NCI-H2081 (cell line): ENCODE results near the gene DIAPH3.

Experiments
- DNase-seq, 2 experiments: peaks; one replicate each; lab custom pipeline; 2025; lab: John Stamatoyannopoulos, UW

DIAPH3 gene

GRCh38 chr13:59674616-59675015 lies 489.1 kb downstream of the DIAPH3 start:
- no peak for DNase-seq

GRCh38 chr13:59673286-59673685 lies 490.4 kb downstream of the DIAPH3 start:
- DNase-seq = no peak

- DNase-seq = no peak
Observed at GRCh38 chr13:59672445-59672844, 491.3 kb downstream of the DIAPH3 start.

- no peak for DNase-seq
Observed at GRCh38 chr13:59671881-59672280, 491.8 kb downstream of the DIAPH3 start.

GRCh38 chr13:59666504-59666903 lies 497.2 kb downstream of the DIAPH3 start:
- no peak for DNase-seq

GRCh38 chr13:59665732-59666131 lies 498.0 kb downstream of the DIAPH3 start:
- no peak for DNase-seq

- DNase-seq = no peak
Observed at GRCh38 chr13:59665184-59665583, 498.5 kb downstream of the DIAPH3 start.

GRCh38 chr13:59664586-59664985 lies 499.1 kb downstream of the DIAPH3 start:
- no peak for DNase-seq

- no peak for DNase-seq
Observed at GRCh38 chr13:59663707-59664106, 500.0 kb downstream of the DIAPH3 start.

- no peak for DNase-seq
Observed at GRCh38 chr13:59660582-59660981, 503.1 kb downstream of the DIAPH3 start.

GRCh38 chr13:59659981-59660380 lies 503.7 kb downstream of the DIAPH3 start:
- no peak for DNase-seq

GRCh38 chr13:59658738-59659330 lies 504.9 kb downstream of the DIAPH3 start:
- DNase-seq = no peak

GRCh38 chr13:59658027-59658737 lies 505.5 kb downstream of the DIAPH3 start:
- DNase-seq = no peak

GRCh38 chr13:59653916-59654315 lies 509.8 kb downstream of the DIAPH3 start:
- no peak for DNase-seq

GRCh38 chr13:59651479-59651878 lies 512.2 kb downstream of the DIAPH3 start:
- DNase-seq = no peak

GRCh38 chr13:59643906-59644626 lies 519.7 kb downstream of the DIAPH3 start:
- DNase-seq = no peak

- DNase-seq = no peak
Observed at GRCh38 chr13:59643364-59643841, 520.3 kb downstream of the DIAPH3 start.

GRCh38 chr13:59641817-59642216 lies 521.9 kb downstream of the DIAPH3 start:
- DNase-seq = no peak

- DNase-seq = no peak
Observed at GRCh38 chr13:59641261-59641660, 522.5 kb downstream of the DIAPH3 start.

GRCh38 chr13:59638404-59638803 lies 525.3 kb downstream of the DIAPH3 start:
- DNase-seq = no peak

- DNase-seq = no peak
Observed at GRCh38 chr13:59635589-59635988, 528.1 kb downstream of the DIAPH3 start.

GRCh38 chr13:59633290-59633689 lies 530.4 kb downstream of the DIAPH3 start:
- no peak for DNase-seq

- no peak for DNase-seq
Observed at GRCh38 chr13:59631271-59631670, 532.5 kb downstream of the DIAPH3 start.
